ENCODE results near the gene FNTB. TPM values are rescaled to one million over a fixed set of nuclear protein-coding genes. Genes with fewer than 3 reads are reported as not detected.

The FNTB gene
- total and polyA plus RNA-seq, 2 experiments from 2014 or later, result 8.6 to 12.5 TPM

DNA sequence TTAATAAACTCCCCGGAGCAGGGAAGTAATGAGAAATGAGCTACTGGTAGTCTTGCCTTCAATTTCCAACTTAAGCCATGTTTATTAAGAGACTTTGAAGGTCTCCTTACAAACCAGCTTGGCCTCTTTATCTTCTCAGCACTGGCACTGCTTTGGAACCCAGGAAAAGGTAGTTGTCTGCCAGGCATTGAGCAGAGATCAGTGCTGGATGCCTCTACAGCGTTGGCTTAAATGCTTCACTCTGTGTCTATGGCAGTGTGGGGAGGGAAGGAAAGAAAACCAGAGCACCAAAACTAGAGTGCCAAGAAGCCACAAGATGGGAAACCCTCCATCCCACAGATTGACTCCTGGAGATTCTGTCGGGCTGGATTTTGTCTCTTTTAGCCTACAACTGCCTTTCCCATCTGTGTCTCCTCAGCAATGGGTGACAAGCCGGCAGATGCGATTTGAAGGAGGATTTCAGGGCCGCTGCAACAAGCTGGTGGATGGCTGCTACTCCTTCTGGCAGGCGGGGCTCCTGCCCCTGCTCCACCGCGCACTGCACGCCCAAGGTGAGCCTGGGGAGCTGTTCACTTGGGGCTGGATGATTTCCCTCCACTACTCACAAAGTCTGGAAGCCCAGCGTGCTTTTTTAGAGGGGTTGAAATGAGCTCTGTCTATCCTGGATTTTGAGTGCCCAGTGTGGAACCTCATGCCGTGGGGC, 57.3 kb downstream of the FNTB start:
- peaks cover 17% of the 10 kb centered on the region; the same call in 2 of the 3 replicates for H3K36me3 Mint-ChIP-seq (ENCODE audit: low read depth)

More for the DNA sequence above, 57.3 kb downstream of the FNTB start:
- H4K20me1 ChIP-seq (replicated peaks; ENCODE audit: insufficient read depth), result 0 out of 2 replicates have a peak, but pooled peaks cover 6% of the 10 kb centered on the region
- no peak overlapping the region for H2AFZ ChIP-seq
- Mint-ChIP-seq H3K9me3 (no peaks in the 10 kb centered on the region), H3K27ac (no peak overlapping the region), H3K4me3 (no peak overlapping the region), H3K27me3 (ENCODE audit: insufficient read depth, low read depth, poor library complexity) (peaks cover 1% of the 10 kb centered on the region), H3K4me1 (peaks cover 6% of the 10 kb centered on the region; the same call in 2 of the 3 replicates)
- H3K4me1 ChIP-seq (ENCODE audit: insufficient read depth), result peaks cover 8% of the 10 kb centered on the region; the same call in 1 of the 2 replicates
- no peaks in the 10 kb centered on the region for H3K79me2 ChIP-seq (replicated peaks; ENCODE audit: insufficient read depth)
- DNase-seq (ENCODE audit: low spot score) (no peak), ATAC-seq (no peak)
- H3K27ac ChIP-seq (ENCODE audit: low read depth), result no peak overlapping the region
- no peaks in the 10 kb centered on the region for H3K36me3 ChIP-seq (ENCODE audit: insufficient read depth)
- TF ChIP-seq, protein P1, sequence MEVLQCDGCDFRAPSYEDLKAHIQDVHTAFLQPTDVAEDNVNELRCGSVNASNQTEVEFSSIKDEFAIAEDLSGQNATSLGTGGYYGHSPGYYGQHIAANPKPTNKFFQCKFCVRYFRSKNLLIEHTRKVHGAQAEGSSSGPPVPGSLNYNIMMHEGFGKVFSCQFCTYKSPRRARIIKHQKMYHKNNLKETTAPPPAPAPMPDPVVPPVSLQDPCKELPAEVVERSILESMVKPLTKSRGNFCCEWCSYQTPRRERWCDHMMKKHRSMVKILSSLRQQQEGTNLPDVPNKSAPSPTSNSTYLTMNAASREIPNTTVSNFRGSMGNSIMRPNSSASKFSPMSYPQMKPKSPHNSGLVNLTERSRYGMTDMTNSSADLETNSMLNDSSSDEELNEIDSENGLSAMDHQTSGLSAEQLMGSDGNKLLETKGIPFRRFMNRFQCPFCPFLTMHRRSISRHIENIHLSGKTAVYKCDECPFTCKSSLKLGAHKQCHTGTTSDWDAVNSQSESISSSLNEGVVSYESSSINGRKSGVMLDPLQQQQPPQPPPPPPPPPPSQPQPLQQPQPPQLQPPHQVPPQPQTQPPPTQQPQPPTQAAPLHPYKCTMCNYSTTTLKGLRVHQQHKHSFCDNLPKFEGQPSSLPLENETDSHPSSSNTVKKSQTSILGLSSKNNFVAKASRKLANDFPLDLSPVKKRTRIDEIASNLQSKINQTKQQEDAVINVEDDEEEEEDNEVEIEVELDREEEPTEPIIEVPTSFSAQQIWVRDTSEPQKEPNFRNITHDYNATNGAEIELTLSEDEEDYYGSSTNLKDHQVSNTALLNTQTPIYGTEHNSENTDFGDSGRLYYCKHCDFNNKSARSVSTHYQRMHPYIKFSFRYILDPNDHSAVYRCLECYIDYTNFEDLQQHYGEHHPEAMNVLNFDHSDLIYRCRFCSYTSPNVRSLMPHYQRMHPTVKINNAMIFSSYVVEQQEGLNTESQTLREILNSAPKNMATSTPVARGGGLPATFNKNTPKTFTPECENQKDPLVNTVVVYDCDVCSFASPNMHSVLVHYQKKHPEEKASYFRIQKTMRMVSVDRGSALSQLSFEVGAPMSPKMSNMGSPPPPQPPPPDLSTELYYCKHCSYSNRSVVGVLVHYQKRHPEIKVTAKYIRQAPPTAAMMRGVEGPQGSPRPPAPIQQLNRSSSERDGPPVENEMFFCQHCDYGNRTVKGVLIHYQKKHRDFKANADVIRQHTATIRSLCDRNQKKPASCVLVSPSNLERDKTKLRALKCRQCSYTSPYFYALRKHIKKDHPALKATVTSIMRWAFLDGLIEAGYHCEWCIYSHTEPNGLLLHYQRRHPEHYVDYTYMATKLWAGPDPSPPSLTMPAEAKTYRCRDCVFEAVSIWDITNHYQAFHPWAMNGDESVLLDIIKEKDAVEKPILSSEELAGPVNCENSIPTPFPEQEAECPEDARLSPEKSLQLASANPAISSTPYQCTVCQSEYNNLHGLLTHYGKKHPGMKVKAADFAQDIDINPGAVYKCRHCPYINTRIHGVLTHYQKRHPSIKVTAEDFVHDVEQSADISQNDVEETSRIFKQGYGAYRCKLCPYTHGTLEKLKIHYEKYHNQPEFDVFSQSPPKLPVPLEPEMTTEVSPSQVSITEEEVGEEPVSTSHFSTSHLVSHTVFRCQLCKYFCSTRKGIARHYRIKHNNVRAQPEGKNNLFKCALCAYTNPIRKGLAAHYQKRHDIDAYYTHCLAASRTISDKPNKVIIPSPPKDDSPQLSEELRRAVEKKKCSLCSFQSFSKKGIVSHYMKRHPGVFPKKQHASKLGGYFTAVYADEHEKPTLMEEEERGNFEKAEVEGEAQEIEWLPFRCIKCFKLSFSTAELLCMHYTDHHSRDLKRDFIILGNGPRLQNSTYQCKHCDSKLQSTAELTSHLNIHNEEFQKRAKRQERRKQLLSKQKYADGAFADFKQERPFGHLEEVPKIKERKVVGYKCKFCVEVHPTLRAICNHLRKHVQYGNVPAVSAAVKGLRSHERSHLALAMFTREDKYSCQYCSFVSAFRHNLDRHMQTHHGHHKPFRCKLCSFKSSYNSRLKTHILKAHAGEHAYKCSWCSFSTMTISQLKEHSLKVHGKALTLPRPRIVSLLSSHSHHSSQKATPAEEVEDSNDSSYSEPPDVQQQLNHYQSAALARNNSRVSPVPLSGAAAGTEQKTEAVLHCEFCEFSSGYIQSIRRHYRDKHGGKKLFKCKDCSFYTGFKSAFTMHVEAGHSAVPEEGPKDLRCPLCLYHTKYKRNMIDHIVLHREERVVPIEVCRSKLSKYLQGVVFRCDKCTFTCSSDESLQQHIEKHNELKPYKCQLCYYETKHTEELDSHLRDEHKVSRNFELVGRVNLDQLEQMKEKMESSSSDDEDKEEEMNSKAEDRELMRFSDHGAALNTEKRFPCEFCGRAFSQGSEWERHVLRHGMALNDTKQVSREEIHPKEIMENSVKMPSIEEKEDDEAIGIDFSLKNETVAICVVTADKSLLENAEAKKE (CRISPR knock-in tag; IDR thresholded peaks at IDR 0.05), result no peak
- TF ChIP-seq, protein P2, sequence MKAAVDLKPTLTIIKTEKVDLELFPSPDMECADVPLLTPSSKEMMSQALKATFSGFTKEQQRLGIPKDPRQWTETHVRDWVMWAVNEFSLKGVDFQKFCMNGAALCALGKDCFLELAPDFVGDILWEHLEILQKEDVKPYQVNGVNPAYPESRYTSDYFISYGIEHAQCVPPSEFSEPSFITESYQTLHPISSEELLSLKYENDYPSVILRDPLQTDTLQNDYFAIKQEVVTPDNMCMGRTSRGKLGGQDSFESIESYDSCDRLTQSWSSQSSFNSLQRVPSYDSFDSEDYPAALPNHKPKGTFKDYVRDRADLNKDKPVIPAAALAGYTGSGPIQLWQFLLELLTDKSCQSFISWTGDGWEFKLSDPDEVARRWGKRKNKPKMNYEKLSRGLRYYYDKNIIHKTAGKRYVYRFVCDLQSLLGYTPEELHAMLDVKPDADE (IDR thresholded peaks at IDR 0.05), result no peak
- no peak for TF ChIP-seq POLR2AphosphoS5 (IDR thresholded peaks at IDR 0.05; ENCODE audit: low read depth)
- no peak for TF ChIP-seq ZNF331 (CRISPR knock-in tag; IDR thresholded peaks at IDR 0.05; ENCODE audit: low read depth)
- no peak for TF ChIP-seq EZH2 (IDR thresholded peaks at IDR 0.05; ENCODE audit: low read depth, unreplicated experiment)
- no peak for TF ChIP-seq NANOG (IDR thresholded peaks at IDR 0.05; ENCODE audit: borderline replicate concordance)
- TF ChIP-seq ZNF114 (CRISPR knock-in tag; IDR thresholded peaks at IDR 0.05), result no peak
- TF ChIP-seq, protein P3, sequence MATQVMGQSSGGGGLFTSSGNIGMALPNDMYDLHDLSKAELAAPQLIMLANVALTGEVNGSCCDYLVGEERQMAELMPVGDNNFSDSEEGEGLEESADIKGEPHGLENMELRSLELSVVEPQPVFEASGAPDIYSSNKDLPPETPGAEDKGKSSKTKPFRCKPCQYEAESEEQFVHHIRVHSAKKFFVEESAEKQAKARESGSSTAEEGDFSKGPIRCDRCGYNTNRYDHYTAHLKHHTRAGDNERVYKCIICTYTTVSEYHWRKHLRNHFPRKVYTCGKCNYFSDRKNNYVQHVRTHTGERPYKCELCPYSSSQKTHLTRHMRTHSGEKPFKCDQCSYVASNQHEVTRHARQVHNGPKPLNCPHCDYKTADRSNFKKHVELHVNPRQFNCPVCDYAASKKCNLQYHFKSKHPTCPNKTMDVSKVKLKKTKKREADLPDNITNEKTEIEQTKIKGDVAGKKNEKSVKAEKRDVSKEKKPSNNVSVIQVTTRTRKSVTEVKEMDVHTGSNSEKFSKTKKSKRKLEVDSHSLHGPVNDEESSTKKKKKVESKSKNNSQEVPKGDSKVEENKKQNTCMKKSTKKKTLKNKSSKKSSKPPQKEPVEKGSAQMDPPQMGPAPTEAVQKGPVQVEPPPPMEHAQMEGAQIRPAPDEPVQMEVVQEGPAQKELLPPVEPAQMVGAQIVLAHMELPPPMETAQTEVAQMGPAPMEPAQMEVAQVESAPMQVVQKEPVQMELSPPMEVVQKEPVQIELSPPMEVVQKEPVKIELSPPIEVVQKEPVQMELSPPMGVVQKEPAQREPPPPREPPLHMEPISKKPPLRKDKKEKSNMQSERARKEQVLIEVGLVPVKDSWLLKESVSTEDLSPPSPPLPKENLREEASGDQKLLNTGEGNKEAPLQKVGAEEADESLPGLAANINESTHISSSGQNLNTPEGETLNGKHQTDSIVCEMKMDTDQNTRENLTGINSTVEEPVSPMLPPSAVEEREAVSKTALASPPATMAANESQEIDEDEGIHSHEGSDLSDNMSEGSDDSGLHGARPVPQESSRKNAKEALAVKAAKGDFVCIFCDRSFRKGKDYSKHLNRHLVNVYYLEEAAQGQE (IDR thresholded peaks at IDR 0.05; ENCODE audit: unreplicated experiment), result no peak
- no peak for TF ChIP-seq STAT1 (IDR thresholded peaks at IDR 0.05; ENCODE audit: unreplicated experiment)
- TF ChIP-seq EZH2phosphoT487 (IDR thresholded peaks at IDR 0.05; ENCODE audit: unreplicated experiment), result no peak
- H3K27me3 ChIP-seq (ENCODE audit: insufficient read depth), result no peaks in the 10 kb centered on the region
- no peak overlapping the region for H3K4me3 ChIP-seq
- no peaks in the 10 kb centered on the region for H3K9me2 ChIP-seq (ENCODE audit: insufficient read depth)
- no peaks in the 10 kb centered on the region for H3F3A ChIP-seq (replicated peaks; ENCODE audit: low read depth)
- H3K4me2 ChIP-seq, result no peak overlapping the region

All from GM23338 (cell line).